AG09319 (cell line): ENCODE results near the gene VWA1.

ENCODE experiments used
- DNase-seq: peaks from one replicate; pipeline ENCODE4 v3.0.0-alpha.2; 2010; ENCODE audit warnings: low read depth; ENCODE audit errors: extremely low read depth
- TF ChIP-seq, protein P1 (sequence below): IDR thresholded peaks from 2 replicates; pipeline ENCODE4 v1.5.1; 2011; ENCODE audit warnings: low read depth, mild to moderate bottlenecking, inconsistent platforms, low read length, moderate library complexity

Gene VWA1

DNA sequence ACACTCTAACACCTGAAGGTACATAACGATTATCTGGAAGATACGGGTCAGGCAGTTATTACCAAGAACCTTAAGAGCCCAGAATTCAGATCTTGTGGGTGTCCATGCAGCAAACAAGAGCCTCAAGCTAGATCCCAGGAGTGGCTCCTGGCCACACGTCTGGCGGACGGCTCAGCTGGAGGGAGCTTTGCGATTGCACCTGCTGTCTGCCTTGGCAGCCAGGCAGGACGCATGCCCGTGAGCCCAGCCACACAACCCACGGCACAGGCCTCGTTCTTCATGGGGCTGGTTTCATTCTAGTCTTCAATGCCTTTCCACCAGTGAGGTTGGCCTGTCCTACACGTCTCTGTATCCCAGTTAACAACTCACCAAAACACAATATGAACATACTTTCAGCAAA, 42.1 kb upstream of the VWA1 start:
- no peak for DNase-seq

DNA sequence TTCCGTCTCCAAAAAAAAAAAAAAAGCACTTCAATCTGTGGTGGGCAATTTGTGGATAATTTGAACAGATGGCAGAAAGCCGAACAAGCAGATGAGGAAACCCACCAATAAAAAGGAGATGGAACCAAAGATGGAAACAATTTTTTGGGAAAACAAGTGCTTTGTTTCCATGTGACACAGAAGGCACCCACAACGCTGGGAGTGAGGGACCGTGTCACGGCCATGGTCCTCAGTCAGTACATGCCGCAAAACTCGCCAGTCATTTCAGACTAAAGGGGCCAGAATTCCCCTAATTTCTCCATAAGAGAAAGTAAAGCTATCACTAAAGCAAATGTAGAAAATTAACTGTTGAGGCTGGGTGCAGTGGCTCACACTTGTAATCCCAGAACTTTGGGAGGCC, 41.4 kb upstream of the VWA1 start:
- no peak for DNase-seq
- TF ChIP-seq, protein P1, sequence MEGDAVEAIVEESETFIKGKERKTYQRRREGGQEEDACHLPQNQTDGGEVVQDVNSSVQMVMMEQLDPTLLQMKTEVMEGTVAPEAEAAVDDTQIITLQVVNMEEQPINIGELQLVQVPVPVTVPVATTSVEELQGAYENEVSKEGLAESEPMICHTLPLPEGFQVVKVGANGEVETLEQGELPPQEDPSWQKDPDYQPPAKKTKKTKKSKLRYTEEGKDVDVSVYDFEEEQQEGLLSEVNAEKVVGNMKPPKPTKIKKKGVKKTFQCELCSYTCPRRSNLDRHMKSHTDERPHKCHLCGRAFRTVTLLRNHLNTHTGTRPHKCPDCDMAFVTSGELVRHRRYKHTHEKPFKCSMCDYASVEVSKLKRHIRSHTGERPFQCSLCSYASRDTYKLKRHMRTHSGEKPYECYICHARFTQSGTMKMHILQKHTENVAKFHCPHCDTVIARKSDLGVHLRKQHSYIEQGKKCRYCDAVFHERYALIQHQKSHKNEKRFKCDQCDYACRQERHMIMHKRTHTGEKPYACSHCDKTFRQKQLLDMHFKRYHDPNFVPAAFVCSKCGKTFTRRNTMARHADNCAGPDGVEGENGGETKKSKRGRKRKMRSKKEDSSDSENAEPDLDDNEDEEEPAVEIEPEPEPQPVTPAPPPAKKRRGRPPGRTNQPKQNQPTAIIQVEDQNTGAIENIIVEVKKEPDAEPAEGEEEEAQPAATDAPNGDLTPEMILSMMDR, result no peak

More for the DNA sequence above, 42.1 kb upstream of the VWA1 start:
- TF ChIP-seq, protein P1, result no peak

DNA sequence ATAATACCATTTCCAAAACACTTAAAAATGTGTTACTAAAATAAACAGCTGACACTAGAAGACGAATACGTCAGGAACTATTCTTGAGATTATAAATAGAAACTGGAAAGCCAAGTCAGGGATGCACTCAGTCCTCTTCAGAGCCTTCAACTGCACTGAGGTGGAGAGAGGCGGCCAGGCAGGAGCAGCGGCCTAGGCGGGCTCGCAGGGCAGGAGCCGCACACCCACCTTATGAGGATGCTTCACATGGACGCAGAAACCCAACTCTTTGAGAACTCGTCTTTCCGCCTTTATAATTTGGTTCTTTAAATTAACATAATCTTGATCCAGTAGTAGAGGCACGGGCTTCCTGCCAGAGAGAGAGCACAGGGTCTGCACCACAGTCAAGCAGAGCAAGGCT, 40.3 kb upstream of the VWA1 start:
- TF ChIP-seq, protein P1, result no peak
- no peak for DNase-seq

DNA sequence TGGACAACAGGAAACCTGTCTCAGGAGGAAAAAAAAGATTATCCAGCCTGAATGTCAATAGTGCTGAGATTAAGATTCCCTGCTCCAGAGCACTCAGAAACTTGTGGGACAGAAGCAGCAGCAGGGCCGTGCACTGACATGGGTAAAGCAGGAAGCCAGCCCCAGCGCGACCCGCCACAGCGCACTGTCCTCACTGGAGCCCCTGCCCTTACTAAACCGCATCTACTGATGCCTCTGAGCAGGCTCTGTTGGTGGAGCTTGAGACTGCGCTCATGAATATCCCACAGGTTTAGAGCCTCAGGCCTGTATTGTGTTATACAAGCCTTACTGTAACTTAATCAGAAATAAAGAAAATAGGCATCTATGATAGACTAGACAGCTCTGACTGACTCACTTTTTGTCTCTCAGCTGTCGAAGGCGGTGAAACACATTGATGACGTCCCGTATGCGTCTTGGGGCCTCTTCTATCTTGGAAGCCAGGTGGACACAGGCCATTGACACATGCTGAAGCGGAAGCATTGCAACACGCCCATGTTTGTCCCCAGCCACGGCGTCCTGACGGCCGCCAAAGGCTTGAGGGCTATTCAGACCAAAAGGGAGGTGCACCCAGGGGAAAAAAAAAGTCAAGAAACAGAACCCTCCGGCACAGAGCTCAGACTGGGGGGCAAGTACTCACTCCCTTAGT, 37.5 kb upstream of the VWA1 start:
- no peak for DNase-seq
- TF ChIP-seq, protein P1, result no peak

DNA sequence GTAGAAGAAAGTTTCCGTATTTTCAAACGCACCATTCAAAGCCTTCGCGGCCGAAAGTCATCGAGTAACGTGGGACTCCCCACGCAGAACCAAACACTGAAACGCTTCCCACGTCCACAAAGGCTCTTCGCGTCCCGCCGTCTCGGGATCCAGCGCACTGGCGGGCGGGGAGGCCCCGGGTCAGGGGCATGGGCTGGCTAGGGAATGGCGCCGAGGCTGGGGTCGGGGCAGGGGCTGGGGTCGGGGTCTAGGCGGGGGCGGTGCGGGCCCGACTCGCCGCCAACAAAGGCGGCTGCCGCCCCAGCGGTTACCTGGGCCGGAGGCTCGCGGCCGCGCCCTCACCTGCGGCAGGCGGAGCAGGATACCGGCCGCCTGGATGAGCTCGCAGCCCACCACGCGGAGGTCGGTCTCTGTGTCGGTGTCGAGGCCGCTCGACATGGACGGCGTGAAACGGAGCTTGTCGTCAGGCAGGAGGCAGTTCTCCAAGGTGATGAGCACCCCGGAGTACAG, 36.8 kb upstream of the VWA1 start:
- TF ChIP-seq, protein P1, result no peak

DNA sequence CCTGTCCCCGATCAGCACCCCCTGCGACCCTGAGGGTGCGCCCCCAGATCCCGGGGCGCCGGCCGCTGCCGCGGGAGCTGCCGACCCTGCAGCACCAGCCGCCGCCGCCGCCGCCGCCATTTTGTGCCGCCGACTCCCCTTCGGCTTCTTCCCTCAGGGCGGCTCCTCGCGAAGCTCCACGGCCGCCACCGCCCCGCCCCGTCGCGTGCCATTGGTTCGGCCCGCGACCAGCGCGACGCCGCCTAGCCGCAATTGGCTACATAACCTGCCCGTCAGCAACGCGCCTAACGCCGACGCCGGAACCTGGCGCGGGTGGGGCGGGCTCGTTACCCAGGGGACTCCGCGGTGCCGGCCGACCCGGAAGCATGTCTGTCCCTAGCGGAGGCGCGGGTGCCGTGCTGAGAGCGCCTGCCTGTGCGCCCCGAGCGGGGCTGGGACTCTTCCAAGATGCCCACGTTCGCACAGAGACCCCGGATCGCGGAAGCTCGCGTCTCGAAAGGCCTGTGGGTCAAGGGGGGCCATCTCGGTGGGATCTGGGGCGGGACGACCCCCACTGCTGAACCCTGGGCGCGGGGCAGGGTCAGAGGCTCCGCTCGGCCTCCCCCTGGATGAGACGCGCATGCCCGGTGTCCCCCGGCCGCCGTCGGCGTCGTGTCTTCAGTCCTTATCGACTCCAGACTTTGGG, 36.2 kb upstream of the VWA1 start, which contains the start of gene CCNL2:
Gene CCNL2, minus strand, starts transcription at position 149 of the 685 bp plus-strand sequence. Its CDS starts 29 bp downstream, at position 120.
- TF ChIP-seq, protein P1, result peak; percentile 43
- peak; percentile 98 for DNase-seq

More for the DNA sequence above, 36.8 kb upstream of the VWA1 start:
- no peak for DNase-seq
